ENCODE measurements around the gene PRRT1. TPM values are rescaled to one million over a fixed set of nuclear protein-coding genes. Genes with fewer than 3 reads are reported as not detected.

The PRRT1 gene
- total RNA-seq, 1 donor from 2014 or later, result 6.1 TPM

DNA sequence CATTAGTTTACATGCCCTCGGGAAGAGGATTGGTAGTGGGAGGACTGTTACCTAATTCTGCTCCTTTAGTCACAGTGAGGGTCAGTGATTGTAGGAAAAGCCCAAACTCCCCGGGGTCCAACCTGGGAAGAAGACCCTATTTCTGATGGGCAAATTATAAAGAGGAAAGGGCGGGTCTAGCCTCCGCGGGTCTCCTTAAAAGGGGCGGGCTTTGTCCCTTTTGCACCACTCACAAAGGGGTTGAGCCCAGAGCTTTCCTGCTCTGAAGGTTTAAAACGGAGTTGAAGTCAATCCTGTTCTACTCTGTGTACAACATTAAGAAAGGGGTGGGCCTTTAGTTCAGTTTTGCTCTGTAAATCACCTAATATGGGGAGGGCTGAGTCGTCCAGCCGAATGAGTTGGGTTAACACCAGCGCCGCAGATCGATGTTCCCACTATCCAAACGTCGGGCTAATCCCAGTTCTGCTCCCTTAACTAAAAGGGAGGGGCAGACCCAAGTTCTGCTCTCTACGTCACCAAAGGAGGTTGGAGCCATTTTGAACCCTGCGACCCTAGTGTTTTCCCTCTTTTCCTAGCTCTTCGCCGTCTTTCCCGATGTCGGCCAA lies 25.5 kb upstream of the PRRT1 start:
- ATAC-seq (peak; percentile 33), DNase-seq (ENCODE audit: low spot score) (no peak)
- intact Hi-C loops (cut with DNase I), result no loop called here

DNA sequence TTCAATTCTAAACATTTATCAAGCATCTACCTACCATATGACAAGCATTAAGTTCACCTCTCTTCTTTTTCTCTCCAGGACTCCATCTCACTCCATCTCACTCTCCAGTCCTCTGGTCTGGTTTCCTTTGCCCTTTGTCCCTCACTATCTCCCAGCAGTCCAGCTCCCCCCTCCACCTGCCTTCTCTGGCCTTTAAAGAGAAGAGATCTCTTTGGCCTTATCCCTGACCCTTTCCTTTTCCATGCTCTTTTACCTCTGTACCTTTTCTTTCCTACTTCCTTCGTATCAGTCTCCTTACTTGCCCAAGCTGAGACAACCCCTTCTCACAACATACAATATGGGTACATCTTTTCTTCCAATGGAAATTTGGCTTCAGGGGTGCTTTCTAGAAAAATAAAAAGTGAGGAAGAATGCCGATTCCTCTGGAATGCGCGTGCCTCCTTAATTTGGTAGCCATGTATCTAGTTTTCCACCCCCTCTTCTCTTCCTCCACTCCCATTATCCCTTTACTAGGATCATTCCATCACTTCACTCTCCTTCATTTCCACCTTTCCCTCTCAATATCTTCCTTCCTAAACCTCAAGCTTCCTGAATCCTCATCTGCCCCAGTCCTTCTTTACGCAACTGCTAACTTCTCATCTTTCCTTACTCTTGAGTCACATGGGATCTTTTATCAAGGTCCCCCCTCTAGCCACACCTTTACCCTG lies 24.9 kb upstream of the PRRT1 start:
- ATAC-seq (peak; percentile 1), DNase-seq (ENCODE audit: low spot score) (no peak)
- intact Hi-C loops (cut with DNase I), result no loop called here

DNA sequence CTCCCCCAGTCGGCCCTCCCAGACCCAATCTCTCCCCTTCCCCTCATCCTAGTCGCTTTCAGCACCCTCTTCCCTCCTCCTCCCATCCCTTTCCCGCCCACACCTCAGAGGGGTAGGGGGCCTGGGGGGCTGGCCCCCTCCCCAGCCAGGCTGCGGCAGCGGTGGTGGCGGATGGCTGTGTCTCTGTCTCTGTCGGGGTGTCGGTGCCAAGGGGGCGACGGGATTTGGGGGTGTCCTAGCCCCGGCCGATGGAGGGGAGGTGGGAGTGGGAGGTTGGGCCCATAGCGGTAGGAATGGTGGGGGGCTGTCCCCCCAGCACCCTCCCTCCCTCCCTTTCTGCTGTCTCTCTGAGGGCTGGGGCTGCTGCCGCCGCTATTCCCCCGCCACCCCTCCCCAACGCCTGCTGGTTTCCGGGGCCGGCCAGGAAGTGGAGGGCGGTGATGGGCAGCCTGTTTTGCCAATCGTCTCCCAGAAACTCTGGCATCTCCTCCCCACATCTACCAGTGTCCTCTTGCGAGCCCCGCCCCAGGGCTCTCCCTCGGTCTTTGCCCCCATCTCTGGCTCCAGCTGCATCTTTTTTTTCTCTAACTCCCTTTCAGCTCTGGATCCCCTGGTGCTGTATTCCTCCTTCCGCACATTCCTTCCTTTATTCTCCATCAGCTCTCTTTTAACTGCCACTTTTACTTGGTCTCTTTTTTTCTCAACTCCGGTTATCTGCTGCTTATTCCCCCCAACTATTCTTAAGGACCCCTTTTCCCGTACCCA lies 24.2 kb upstream of the PRRT1 start, which contains the start of gene AGPAT1:
AGPAT1 (minus strand) TSS at position 374 of the 765 bp plus-strand sequence. CDS start 4,588 bp downstream, outside the sequence.
- DNase-seq (ENCODE audit: low spot score) (peak; percentile 98), ATAC-seq (peak; percentile 80)
- intact Hi-C loops (cut with DNase I), result no loop called here

DNA sequence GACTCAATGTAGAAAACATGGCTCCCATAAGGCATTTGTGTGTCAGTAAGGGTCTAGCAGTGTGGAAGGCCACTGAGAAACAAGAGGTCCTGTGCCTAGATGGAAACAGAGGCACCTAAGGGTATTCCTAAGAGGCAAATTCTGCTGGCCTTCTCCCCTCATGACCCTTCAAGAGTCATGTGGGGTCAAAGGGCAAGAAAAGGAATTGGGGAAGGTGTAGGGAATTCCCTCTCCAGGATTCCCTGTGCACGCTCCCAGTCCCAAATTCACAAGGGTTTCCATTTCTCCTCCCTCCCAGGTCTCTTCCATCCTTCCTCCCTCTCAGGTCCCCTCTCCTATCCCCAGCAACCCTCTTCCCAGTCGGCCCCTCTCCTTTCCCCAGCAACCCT lies 23.6 kb upstream of the PRRT1 start:
- no peak for DNase-seq (ENCODE audit: low spot score)
- intact Hi-C loops (cut with DNase I), result no loop called here
- no peak for ATAC-seq

DNA sequence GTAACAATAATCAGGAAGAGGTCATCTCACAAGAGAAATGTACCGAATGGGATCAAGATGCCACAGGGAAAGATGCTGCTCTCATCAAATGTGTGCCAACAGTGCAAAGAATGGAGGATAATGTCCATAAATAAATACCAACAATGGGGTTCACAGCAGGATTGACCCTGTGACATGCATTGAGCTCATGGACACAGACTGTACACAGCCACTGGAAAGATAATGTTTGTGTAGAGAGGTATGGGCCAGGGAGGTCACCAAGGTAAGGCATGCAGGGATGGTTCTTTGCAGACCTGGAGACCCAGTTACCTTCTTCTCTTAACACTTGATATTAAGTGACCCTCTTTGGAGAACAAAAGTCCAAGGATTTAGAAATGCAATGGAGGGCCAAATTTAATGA lies 22.7 kb upstream of the PRRT1 start:
- intact Hi-C loops (cut with DNase I), result no loop called here

DNA sequence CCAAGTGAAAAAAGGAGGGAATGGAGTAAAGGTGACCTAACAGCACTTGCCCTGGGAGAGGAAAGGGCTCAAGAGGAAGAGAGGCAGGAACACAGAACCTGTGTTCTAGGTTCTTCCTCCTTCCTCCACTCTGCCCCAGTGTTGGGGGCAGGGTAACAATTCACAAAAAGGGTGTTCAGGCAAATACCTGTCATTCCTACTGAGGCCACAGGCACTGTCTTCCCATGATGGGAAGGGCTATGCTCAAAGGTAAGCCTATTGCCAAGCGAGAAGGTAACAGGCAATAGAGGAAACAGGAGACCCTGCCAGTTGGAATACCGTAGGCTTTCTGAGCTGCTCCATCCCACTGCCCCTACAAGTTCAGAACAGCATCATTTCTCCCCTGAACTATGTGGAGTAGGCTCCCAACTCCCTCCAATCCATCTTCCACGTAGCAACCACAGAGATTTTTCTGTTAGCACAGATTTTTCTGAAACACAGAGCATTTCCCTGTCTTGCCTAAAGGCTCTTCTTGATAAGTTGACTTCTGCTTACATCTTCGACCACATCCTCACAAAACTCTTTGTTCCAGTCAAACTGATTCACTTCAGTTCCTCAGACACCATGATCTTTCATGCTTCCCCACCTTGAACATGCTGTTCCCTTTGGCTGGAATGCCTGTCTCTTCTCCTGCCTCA lies 21.4 kb upstream of the PRRT1 start:
- no peak for ATAC-seq
- no peak for DNase-seq (ENCODE audit: low spot score)
- intact Hi-C loops (cut with DNase I), result no loop called here

More for the DNA sequence above, 22.7 kb upstream of the PRRT1 start:
- DNase-seq (ENCODE audit: low spot score) (no peak), ATAC-seq (no peak)

DNA sequence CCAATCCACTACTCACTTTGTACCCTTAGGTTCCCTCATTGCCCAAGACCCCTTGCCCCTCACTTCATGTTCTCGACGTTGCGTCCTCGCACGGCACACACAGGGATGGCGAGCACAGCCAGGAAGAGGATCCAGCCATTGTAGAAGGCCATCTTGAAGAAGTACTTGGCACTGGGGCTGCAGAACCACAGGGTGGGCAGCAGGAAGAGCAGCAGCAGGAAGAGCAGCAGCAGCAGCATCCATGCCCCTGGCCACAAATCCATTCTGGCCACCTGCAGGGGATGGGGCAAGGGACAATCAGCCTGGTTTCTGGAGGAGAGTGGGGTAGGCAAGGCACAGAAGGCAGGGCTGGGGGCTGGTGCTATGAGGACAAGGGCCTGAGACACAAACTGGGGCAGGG lies 19.5 kb upstream of the PRRT1 start:
- no peak for DNase-seq (ENCODE audit: low spot score)
- intact Hi-C loops (cut with DNase I), result no loop called here
- ATAC-seq, result no peak

DNA sequence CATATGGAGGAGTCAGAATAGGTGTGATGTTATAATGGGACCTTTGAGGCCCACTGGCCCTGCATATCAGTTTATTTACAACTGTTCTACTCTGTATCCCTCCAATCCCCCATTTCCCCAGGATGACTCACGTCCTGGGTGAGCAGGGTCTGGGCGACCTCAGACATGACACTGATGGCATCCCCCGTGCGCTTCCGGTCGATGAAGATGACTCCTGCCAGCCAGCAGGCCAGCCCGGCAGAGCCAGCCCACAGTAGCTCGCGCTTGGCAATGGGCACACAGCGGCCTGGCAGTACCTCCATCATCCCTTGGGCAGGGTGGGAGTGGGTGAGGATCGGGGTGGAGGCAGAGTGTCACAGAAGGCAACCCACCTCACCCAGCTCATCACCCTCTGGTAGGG lies 18.6 kb upstream of the PRRT1 start:
- intact Hi-C loops (cut with DNase I), result no loop called here
- ATAC-seq (no peak), DNase-seq (ENCODE audit: low spot score) (no peak)

DNA sequence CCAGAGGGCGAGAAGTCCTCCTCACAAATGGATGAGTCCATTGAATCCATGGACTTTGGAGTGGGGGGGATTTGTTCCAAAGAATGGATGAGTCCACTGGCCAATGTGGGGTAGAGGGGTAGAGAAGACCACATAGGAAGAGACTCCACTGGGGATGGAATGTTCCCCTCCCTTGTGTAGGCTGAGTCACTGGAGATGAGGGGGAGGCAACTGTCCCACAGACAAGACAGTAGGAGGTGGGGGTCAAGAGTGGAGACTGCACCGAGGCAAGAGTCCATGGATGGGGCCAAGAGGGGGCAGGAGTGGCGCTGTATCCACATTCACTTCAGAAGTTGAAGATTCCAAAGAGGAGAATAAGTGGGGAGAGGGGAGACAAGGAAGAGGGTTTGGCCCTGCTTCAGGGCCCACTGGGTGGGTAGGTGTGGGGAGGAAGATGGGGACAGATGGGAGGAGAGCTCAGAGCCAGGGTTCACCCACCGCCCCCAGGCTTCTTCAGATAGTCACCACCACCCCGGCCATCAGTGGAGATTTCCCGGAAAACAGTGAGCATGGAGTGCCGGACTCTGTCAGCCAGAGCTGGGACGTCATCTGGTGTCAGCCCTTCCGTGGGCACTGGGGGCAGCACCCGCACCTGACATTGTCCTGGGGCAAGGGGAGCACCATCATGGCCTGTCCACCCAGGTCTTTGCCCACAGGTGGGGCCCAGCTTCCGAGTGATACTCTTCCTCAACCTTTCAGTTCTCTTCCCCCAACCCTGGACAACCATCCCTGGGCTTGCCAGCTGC lies 17.3 kb upstream of the PRRT1 start:
- ATAC-seq (no peak), DNase-seq (ENCODE audit: low spot score) (no peak)
- intact Hi-C loops (cut with DNase I), result no loop called here

DNA sequence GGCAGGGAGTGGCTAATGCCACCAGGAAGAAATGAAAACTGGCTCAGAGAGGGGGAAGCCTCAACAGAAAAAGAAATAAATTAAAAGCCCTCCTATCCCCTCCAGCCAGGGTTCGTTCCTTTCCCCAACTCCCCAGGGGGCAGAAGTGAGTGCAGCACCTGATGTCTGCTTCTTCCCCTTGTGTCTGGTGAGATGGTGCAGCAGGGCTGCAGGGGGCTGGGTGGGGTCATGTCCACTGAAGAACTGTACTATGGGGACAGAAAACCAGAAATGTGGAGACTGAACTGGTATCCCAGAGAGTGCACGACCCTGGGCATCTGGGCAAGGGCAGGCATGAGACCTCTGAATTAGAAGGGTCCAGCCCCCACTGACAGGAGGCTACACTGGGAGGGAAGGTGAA lies 16.6 kb upstream of the PRRT1 start:
- intact Hi-C loops (cut with DNase I), result no loop called here
- no peak for DNase-seq (ENCODE audit: low spot score)
- ATAC-seq, result no peak

DNA sequence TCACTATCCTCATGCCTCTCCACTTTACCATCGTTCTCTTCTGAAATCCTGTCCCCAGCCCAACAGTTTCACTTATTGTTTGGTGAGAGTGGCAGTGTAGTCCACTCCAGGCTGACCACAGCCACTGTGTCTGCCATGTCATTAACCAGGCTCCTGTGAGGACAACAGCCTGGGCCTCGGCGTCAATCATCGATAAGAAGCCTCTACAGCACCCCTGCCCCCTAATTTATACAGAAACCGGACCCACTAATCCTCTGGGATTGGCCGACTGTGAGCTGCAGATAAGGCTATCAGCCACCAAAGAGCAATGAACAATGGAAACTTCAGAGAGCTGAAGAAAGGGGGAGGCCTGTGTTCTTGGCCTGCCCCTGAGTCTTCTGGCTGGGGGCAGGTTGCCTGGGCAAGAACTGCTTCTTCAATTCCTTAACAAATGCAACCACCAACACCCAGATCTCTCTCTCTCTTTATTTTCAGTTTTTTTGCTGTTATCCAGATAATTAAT lies 16.1 kb upstream of the PRRT1 start:
- no peak for DNase-seq (ENCODE audit: low spot score)
- ATAC-seq, result no peak
- intact Hi-C loops (cut with DNase I), result no loop called here

DNA sequence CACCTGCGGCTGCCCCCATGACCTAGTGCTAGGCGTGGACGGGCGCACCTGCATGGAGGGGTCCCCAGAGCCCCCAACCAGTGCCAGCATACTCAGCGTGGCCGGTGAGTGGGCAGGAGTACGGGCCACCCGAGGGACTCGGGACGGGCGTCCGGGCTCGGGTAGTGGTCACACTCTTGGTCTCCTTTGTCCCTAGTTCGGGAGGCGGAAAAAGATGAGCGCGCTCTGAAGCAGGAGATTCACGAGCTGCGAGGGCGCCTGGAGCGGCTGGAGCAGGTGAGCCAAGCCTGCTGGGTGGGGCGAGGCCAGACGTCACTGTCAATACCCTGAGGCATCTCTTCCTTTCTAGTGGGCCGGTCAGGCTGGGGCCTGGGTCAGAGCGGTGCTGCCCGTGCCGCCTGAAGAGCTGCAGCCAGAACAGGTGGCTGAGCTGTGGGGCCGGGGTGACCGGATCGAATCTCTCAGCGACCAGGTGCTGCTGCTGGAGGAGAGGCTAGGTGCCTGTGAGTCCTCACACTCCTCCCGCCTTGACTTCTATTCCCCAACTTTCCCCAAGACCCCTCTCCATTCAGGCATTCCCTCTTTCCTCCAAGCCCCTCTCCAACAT lies 15.5 kb upstream of the PRRT1 start:
- DNase-seq (ENCODE audit: low spot score) (no peak), ATAC-seq (no peak)
- intact Hi-C loops (cut with DNase I), result no loop called here

DNA sequence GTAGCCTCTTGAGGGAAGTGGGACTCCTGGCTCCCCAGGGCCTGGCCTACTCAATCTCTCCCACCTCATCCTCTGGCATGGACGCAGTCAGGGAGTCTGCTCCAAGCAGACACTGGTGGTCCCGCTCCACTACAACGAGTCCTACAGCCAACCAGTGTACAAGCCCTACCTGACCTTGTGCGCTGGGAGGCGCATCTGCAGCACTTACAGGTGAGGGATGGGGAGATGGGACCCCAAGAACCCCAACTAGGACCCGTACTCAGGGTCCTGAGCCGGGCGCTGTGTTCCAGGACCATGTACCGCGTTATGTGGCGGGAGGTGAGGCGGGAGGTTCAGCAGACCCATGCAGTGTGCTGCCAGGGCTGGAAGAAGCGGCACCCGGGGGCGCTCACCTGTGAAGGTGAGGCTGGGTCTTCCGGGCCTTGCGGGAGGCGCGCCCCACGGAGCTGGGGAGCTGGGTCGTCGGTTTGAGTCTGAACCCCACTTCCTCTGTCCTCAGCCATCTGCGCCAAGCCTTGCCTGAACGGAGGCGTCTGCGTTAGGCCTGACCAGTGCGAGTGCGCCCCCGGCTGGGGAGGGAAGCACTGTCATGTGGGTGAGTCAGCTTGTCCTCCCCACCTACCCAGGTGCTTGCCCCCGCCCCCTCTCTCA lies 14.8 kb upstream of the PRRT1 start:
- DNase-seq (ENCODE audit: low spot score) (no peak), ATAC-seq (no peak)
- intact Hi-C loops (cut with DNase I), result no loop called here

DNA sequence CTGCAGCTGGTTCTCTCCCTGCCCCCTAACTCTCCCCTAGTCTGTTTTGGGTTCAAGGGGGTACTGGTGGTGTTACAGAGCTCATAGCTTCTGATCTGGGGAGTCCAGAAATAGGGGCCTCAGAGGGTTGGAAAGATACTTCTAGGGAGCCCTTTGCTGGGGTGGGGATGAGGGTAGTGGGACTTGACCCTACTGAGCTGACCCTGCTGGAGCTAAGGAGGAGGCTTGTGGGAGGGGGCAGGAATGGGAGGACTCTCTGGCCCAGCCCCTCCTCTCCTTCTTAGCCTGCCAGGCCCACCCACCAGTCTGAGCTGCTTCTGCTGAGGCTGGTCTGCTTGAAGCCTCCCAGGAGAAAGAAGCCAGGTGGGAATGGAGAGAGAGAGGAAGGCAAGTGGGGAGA lies 12.6 kb upstream of the PRRT1 start, which contains the start of gene EGFL8:
EGFL8 (plus strand) TSS at position 301 of the 400 bp plus-strand sequence. CDS start 1,571 bp downstream, outside the sequence.
- intact Hi-C loops (cut with DNase I), result no loop called here
- DNase-seq (ENCODE audit: low spot score) (no peak), ATAC-seq (peak; percentile 38)

DNA sequence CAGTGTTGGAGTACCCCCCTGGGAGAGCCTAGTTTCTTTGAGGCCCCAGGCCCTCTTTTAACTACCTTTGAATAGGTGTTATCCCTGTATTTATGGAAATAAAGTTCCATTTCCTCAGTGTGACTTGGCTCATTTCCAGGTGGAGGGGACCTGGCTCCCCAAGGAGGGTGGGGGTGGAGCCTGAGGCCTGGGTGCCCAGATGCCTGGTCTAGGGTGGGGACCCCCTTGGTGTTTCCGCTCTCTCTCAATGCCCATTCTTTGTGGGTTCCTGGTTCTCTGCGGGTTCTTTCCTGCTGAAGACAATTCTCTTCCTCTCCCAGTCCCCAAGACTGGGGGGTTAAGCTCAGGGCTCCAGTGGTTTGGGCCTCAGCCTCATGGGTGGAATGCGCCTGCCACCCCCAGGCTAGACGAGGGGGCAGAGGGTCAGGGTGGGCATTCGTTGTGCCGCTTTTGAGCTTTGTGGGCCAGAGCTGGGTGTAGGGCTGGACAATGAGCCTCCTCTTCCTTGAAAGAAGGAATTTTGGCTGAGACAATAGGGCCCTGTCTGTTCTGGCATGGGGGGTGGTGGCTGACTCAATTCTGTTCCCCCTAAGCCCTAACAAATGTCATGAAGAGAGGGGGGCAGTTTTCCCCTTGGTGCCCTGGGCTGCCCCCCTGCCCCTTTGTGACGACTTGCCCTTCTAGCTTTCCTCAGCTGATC lies 12.0 kb upstream of the PRRT1 start:
- DNase-seq (ENCODE audit: low spot score) (peak; percentile 75), ATAC-seq (peak; percentile 76)
- intact Hi-C loops (cut with DNase I), result no loop called here

DNA sequence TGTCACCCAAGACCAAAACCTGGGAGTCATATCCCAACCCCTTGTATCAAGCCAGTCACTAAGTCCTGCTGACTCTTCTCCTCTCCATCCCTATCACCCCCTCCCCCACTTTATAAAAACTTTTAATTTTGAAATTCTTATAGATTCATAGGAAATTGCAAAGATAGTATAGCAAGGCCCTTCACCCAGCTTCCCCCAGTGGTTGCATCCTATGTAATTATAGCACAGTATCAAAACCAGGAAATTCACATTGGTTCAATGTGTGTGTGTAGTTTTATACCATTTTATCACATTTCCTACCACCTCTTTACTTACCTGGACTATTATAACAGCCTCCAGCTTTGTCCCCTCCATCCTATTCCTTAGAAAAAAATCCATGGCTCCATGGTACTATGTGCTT lies 6.3 kb upstream of the PRRT1 start:
- intact Hi-C loops (cut with DNase I), result no loop called here
- ATAC-seq (no peak), DNase-seq (ENCODE audit: low spot score) (no peak)

DNA sequence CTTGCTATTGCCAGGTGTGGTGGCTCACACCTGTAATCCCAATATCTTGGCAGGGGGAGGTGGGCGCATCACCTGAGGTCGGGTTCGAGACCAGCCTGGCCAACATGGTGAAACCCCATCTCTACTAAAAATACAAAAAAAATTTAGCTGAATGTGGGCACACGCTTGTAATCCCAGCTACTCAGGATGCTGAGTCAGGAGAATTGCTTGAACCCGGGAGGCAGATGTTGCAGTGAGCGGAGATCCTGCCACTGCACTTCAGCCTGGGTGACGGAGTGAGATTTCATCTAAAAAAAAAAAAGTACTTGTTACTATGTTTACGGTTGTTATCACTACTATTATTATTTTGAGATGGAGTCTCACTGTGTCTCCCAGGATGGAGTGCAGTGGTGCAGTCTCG lies 5.2 kb upstream of the PRRT1 start:
- no peak for DNase-seq (ENCODE audit: low spot score)
- no peak for ATAC-seq
- intact Hi-C loops (cut with DNase I), result no loop called here

All from sciatic nerve (tissue), 2 donors.